Cardiac muscle cell (in vitro differentiated cells and primary cell): ENCODE data around the gene LBHD1. TPM values are rescaled to one million over a fixed set of nuclear protein-coding genes. Genes with fewer than 3 reads are reported as not detected.
A peak's percentile ranks its signal among the peaks of the same experiment; 100 is the strongest.

Experiments used
- DNase-seq, 2 donors: peaks; one replicate each; pipeline versions ENCODE4 v3.0.0 to v3.0.0-alpha.2; 2010 to 2017; ENCODE audit warnings: low read depth in 1 of 2, low spot score in 1 of 2
- H3K27ac ChIP-seq: fragments of 200-600 bp; sonication (generic); 2 replicates; pipeline ENCODE4 v1.5.1; 2016
- H3K27me3 ChIP-seq: fragments of 200-600 bp; sonication (generic); 2 replicates; pipeline ENCODE4 v1.6.0; 2016; ENCODE audit warnings: control low read depth
- H3K36me3 ChIP-seq: fragments of 200-600 bp; sonication (generic); 2 replicates; pipeline ENCODE4 v1.5.1; 2016; ENCODE audit warnings: control low read depth
- H3K4me1 ChIP-seq: fragments of 200-600 bp; sonication (generic); 2 replicates; pipeline ENCODE4 v1.8.1; 2017; ENCODE audit warnings: low read depth, mild to moderate bottlenecking, mixed run types
- H3K4me3 ChIP-seq: fragments of 200-600 bp; sonication (generic); 2 replicates; pipeline ENCODE4 v1.5.1; 2016; ENCODE audit warnings: mild to moderate bottlenecking
- H3K9me3 ChIP-seq: fragments of 200-600 bp; sonication (generic); 2 replicates; pipeline ENCODE4 v1.5.1; 2017; ENCODE audit warnings: low read depth, mild to moderate bottlenecking, control low read depth
- polyA plus RNA-seq: library from polyadenylated mRNA; unstranded; fragments of >200 nt; fragmentation: Nextera tagmentation; extraction: Ambion mirVana; gene quantifications from 2 replicates; pipeline ENCODE4 v1.2.1, GENCODE V29; 2016
- total RNA-seq: library from RNA; depleted of rRNA; stranded (reverse); fragments of >200 nt; gene quantifications from 2 replicates; pipeline ENCODE4 v1.2.3, GENCODE V29; 2016
- TF ChIP-seq, protein P1 (sequence below): IDR thresholded peaks from 2 replicates; pipeline ENCODE4 v1.5.1; 2012; ENCODE audit warnings: low read depth, mild to moderate bottlenecking, low read length

The LBHD1 gene
- total and polyA plus RNA-seq, 2 experiments from 2014 or later = 10.1 to 11.6 TPM

DNA sequence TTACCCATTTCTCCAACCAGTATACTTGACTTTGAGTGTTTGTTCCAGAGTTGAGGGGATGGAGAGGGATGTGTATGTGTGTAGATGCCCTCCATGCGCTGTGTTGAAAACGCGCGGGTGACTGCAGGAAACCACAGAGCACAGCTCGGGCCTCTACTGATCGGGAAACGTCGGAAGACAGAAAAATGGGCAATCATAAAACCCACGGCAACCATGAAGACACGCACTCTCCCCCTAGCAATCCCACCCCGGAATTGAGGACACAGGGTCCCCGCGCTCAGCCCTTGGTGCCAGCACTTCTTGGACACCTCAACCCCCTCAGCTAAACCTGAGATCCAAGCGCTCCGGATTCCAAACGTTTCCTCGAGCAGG is 845 bp downstream of the LBHD1 start:
- peak overlapping the region; percentile 68 for H3K4me3 ChIP-seq
- TF ChIP-seq, protein P1, sequence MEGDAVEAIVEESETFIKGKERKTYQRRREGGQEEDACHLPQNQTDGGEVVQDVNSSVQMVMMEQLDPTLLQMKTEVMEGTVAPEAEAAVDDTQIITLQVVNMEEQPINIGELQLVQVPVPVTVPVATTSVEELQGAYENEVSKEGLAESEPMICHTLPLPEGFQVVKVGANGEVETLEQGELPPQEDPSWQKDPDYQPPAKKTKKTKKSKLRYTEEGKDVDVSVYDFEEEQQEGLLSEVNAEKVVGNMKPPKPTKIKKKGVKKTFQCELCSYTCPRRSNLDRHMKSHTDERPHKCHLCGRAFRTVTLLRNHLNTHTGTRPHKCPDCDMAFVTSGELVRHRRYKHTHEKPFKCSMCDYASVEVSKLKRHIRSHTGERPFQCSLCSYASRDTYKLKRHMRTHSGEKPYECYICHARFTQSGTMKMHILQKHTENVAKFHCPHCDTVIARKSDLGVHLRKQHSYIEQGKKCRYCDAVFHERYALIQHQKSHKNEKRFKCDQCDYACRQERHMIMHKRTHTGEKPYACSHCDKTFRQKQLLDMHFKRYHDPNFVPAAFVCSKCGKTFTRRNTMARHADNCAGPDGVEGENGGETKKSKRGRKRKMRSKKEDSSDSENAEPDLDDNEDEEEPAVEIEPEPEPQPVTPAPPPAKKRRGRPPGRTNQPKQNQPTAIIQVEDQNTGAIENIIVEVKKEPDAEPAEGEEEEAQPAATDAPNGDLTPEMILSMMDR = no peak
- H3K27me3 ChIP-seq = no peaks in the 10 kb centered on the region
- no peaks in the 10 kb centered on the region for H3K9me3 ChIP-seq
- H3K36me3 ChIP-seq = peaks cover 9% of the 10 kb centered on the region
- peaks cover 20% of the 10 kb centered on the region for H3K4me1 ChIP-seq
- DNase-seq = no peak
- peak overlapping the region; percentile 89 for H3K27ac ChIP-seq

- Histone ChIP-seq H3K4me1 (peaks cover 23% of the 10 kb centered on the region), H3K9me3 (no peaks in the 10 kb centered on the region), H3K27me3 (no peaks in the 10 kb centered on the region), H3K36me3 (peaks cover 6% of the 10 kb centered on the region), H3K4me3 (no peak overlapping the region), H3K27ac (peak overlapping the region; percentile 61)
- TF ChIP-seq, protein P1 = no peak
- no peak for DNase-seq
These were observed 2.5 kb downstream of the LBHD1 start for GRCh38 chr11:62669420-62670161.

- DNase-seq = no peak
- Histone ChIP-seq H3K36me3 (peaks cover 2% of the 10 kb centered on the region), H3K4me1 (peaks cover 18% of the 10 kb centered on the region), H3K9me3 (no peaks in the 10 kb centered on the region), H3K27me3 (no peaks in the 10 kb centered on the region), H3K27ac (no peak overlapping the region), H3K4me3 (no peak overlapping the region)
- TF ChIP-seq, protein P1 = no peak
These were observed 4.6 kb downstream of the LBHD1 start for GRCh38 chr11:62667460-62667859.

GRCh38 chr11:62666259-62666926 is 5.7 kb downstream of the LBHD1 start:
- peak overlapping the region; percentile 89 for H3K27ac ChIP-seq
- no peaks in the 10 kb centered on the region for H3K27me3 ChIP-seq
- TF ChIP-seq, protein P1 = no peak
- peaks cover 18% of the 10 kb centered on the region for H3K4me1 ChIP-seq
- peak overlapping the region; percentile 67 for H3K4me3 ChIP-seq
- peaks cover 2% of the 10 kb centered on the region for H3K36me3 ChIP-seq
- DNase-seq = no peak
- H3K9me3 ChIP-seq = no peaks in the 10 kb centered on the region

DNA sequence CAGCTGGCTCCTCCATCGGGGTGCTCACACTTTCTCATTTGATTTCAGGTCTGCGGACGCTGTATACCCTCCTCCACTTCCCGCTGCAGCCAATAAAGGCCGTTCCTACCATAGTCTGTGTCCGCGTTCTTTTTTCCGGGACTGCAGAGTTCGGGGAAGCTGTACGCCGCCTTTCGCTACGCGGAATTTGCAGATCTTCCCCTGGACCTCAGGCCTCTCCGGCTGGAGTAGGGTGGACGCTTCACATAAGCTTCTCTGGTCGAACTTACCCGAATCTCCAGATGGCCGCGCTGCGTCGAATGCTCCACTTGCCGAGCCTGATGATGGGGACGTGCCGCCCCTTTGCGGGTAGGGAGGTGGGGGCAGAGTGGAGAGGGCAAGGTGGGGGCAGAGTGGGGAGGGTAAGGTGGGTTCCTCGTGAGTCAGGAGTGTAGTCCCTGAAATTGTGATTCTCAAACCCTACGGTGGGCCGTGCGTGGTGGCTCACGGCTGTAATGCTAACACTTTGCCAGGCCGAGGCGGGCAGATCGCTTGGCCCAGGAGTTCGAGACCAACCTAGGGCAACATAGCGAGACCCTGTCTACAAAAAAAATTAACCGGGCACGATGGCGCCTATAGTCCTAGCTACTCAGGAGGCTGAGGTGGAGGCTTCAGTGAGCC is 6.3 kb downstream of the LBHD1 start:
- DNase-seq = peak; percentile 78 to 79
- Histone ChIP-seq H3K4me3 (peak overlapping the region; percentile 67), H3K27me3 (no peaks in the 10 kb centered on the region), H3K4me1 (peaks cover 15% of the 10 kb centered on the region), H3K9me3 (no peaks in the 10 kb centered on the region), H3K36me3 (peaks cover 2% of the 10 kb centered on the region), H3K27ac (peak overlapping the region; percentile 89)
- TF ChIP-seq, protein P1 = no peak
